Pancreas (tissue), 10 donors: ENCODE results near the gene FOXO6. TPM values are rescaled to one million over a fixed set of nuclear protein-coding genes. Genes with fewer than 3 reads are reported as not detected.

ENCODE experiments used
- ATAC-seq, 4 donors: fragments of 200-7000 bp; cut with Tn5 transposase; one replicate each; pipeline versions ENCODE4 v1.8.0 to v1.9.1; 2020; ENCODE audit warnings: mild to moderate bottlenecking in 4 of 4, moderate library complexity in 4 of 4
- DNase-seq, 6 donors: peaks; one replicate each; pipeline ENCODE4 v3.0.0-alpha.2; 2020
- FAIRE-seq: peaks from 2 replicates; lab custom pipeline; 2012; peaks lifted over from hg19 to GRCh38; lab: Jason Lieb, UNC
- H3K27ac ChIP-seq, 4 donors: fragments of 200-600 bp; sonication (generic); 1 replicate in 3 of 4; 2 replicates in 1 of 4; pipeline versions ENCODE4 v1.5.0 to v1.8.0; 2020
- H3K27me3 ChIP-seq, 4 donors: fragments of 200-600 bp; one replicate each; pipeline ENCODE4 v1.8.0; 2021
- H3K36me3 ChIP-seq, 3 donors: fragments of 200-600 bp; sonication (generic) in 1 of 3; one replicate each; pipeline versions ENCODE4 v1.5.0 to v1.8.0; 2020 to 2021
- H3K4me1 ChIP-seq, 3 donors: fragments of 200-600 bp; one replicate each; pipeline ENCODE4 v1.8.0; 2021
- H3K4me3 ChIP-seq, 4 donors: fragments of 200-600 bp; sonication (generic) in 2 of 4; one replicate each; pipeline versions ENCODE4 v1.5.0 to v1.8.0; 2020 to 2021
- H3K9me3 ChIP-seq, 4 donors: fragments of 200-600 bp; one replicate each; pipeline ENCODE4 v1.8.0; 2021
- WGBS, 2 donors: extraction: QIAGEN DNeasy Blood & Tissue Kit; methylation state at CpG; one replicate each; pipeline ENCODE4 v1.1.7; 2013; 5-methylcytosine and 5-hydroxymethylcytosine counted together
- intact Hi-C, 3 donors: fragments of 100-400 bp; cut with DNase I; formaldehyde crosslinking; loops; one replicate each; pipeline versions ENCODE4 v1.11.1 to v1.14.2; 2022
- polyA plus RNA-seq, 2 donors: library from polyadenylated mRNA; stranded (reverse); fragments of 200-250 nt; gene quantifications; one replicate each; pipeline ENCODE4 v1.2.3, GENCODE V29; 2013
- total RNA-seq, 6 donors: library from RNA; stranded (reverse); fragmentation: NEBNext Ultra II Directional in 4 of 6; extraction: Animal tissue kit (Norgen Biotek cat#: 25700) in 4 of 6; gene quantifications; one replicate each; pipeline versions ENCODE4 v1.2.1 to v1.2.4, GENCODE V29; 2021 to 2023
- TF ChIP-seq, protein P1 (sequence below), 4 donors: fragments of 200-600 bp; sonication (generic) in 3 of 4; IDR thresholded peaks; one replicate each; pipeline versions ENCODE4 v1.5.0 to v1.8.0; 2021; ENCODE audit warnings: antibody characterized with exemption in 4 of 4
- donor health status: healthy with polysubstance abuse.
- donor health status: DM: no; HTN: no; CAD: no; lungs with moderate emphysema.
- donor health status: DM: no; HTN: no; CAD: no.
- donor health status: control.
- donor health status: control.
- donor health status: Bipolar disorder and iron deficiency.
- donor health status: DM: yes; HTN: yes; CAD: no.
- donor health status: DM: no; HTN: no; CAD: no.
- donor health status: DM: no; HTN: no; CAD: no.
- donor health status: DM: yes; HTN: yes; CAD: no.

FOXO6 gene
- total and polyA plus RNA-seq, 8 donors = 0.79 to 2.0 (median 1.2) TPM

- FAIRE-seq = no peak
- Histone ChIP-seq H3K4me1 (peaks cover 3 to 11% (median 6%) of the 10 kb centered on the region in 3 donors), H3K9me3 (no peaks in the 10 kb centered on the region), H3K36me3 (no peaks in the 10 kb centered on the region), H3K4me3 (peak overlapping the region in 3 of 4 donors; percentile 18 to 48 (median 46)), H3K27ac (peak overlapping the region; percentile 68 to 89 (median 80)), H3K27me3 (no peaks in the 10 kb centered on the region)
- intact Hi-C loops = no loop called here
- peak in 5 of 6 donors; percentile 49 to 73 (median 71) for DNase-seq
- TF ChIP-seq, protein P1, sequence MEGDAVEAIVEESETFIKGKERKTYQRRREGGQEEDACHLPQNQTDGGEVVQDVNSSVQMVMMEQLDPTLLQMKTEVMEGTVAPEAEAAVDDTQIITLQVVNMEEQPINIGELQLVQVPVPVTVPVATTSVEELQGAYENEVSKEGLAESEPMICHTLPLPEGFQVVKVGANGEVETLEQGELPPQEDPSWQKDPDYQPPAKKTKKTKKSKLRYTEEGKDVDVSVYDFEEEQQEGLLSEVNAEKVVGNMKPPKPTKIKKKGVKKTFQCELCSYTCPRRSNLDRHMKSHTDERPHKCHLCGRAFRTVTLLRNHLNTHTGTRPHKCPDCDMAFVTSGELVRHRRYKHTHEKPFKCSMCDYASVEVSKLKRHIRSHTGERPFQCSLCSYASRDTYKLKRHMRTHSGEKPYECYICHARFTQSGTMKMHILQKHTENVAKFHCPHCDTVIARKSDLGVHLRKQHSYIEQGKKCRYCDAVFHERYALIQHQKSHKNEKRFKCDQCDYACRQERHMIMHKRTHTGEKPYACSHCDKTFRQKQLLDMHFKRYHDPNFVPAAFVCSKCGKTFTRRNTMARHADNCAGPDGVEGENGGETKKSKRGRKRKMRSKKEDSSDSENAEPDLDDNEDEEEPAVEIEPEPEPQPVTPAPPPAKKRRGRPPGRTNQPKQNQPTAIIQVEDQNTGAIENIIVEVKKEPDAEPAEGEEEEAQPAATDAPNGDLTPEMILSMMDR (IDR thresholded peaks at IDR 0.05) = no peak
- ATAC-seq = peak; percentile 29 to 69 (median 46)
- 6 to 16% methylated on average over 31 to 48 of the region's 48 CpGs for WGBS, 2 donors
Observed at GRCh38 chr1:41382480-41383090, 21.4 kb downstream of the FOXO6 start.

- ATAC-seq = no peak
Observed at GRCh38 chr1:41383094-41383852, 22.0 kb downstream of the FOXO6 start.

DNA sequence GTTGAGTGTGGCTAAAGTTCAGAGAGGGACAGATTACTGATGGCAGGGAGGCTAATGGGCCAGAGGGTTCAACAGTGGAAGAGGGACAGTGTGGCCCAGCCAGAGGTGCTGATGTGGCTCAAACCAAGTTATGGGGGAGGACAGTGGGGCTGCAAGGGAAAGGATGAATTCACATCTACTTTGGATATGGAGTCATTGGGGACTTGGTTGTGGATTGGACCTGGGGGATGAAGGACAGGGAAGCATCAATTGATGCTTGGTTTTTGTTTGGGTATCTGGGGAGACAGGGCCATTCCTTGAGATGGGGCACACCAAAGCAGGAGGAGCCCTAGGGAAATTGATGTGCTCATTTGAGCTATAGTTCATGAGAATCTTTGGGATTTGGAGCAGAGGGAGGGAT lies 23.3 kb downstream of the FOXO6 start:
- TF ChIP-seq, protein P1 (IDR thresholded peaks at IDR 0.05) = no peak
- DNase-seq = no peak
- Histone ChIP-seq H3K4me3 (no peak overlapping the region), H3K36me3 (no peaks in the 10 kb centered on the region), H3K27me3 (no peaks in the 10 kb centered on the region), H3K9me3 (no peaks in the 10 kb centered on the region), H3K4me1 (peaks cover 6 to 11% (median 10%) of the 10 kb centered on the region in 3 donors), H3K27ac (no peak overlapping the region)
- ATAC-seq = no peak
- intact Hi-C loops = no loop called here
- FAIRE-seq = no peak

More at GRCh38 chr1:41383094-41383852, 22.0 kb downstream of the FOXO6 start:
- Histone ChIP-seq H3K36me3 (no peaks in the 10 kb centered on the region), H3K9me3 (no peaks in the 10 kb centered on the region), H3K27ac (peak overlapping the region; percentile 68 to 89 (median 80)), H3K27me3 (no peaks in the 10 kb centered on the region), H3K4me1 (peaks cover 6 to 11% (median 7%) of the 10 kb centered on the region in 3 donors), H3K4me3 (peak overlapping the region in 2 of 4 donors; percentile 46 to 48)
- DNase-seq = peak in 2 of 6 donors; percentile 40 to 57
- 60 to 70% methylated on average over 40 to 45 of the region's 45 CpGs for WGBS, 2 donors
- FAIRE-seq = no peak
- TF ChIP-seq, protein P1 (IDR thresholded peaks at IDR 0.05) = no peak
- intact Hi-C loops = no loop called here

DNA sequence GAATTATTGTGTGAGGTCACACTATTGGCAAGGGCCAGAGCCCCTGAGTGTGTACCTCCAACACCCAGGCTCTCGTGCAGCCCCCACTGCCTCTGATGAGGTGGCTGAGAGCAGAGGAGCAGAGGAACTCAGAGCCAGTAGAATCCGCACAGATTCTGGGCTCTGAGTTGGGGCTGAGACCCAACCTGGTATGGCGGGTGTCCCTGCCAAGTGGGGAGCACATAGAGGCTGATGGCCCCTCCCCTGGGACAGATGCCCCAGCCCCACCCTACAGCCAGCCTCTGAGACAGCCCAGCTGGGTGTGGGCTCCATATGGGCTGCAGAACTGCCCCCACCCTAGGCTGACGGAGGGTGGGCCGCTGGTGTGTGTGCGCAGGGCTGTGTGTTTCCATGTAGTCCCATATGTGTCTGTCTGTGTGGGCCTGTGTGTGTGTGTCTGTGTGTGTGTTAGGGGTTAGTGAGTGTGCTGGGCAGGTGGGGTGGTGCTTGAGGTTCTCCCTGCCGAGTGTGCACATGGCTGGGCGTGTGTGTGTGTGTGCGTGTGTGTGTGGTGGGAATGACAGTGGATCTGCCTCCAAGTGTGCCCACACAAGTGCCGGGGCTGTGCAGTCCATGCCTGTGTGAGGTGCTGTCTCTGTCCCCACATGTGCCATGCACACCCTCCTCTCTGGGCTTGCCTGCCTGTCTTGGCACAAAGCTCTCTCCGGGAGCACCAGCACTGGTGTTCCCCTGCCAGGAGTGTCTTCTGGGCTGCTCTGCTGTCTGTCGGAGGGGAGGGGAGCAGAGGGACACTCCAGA lies 24.4 kb downstream of the FOXO6 start:
- no peak for ATAC-seq
- Histone ChIP-seq H3K27me3 (no peaks in the 10 kb centered on the region), H3K36me3 (no peaks in the 10 kb centered on the region), H3K4me1 (peaks cover 6 to 10% (median 10%) of the 10 kb centered on the region in 3 donors), H3K4me3 (no peak overlapping the region), H3K27ac (no peak overlapping the region), H3K9me3 (no peaks in the 10 kb centered on the region)
- 77 to 78% methylated on average over 12 of the region's 12 CpGs for WGBS, 2 donors
- TF ChIP-seq, protein P1 (IDR thresholded peaks at IDR 0.05) = no peak
- FAIRE-seq = no peak
- intact Hi-C loops = no loop called here
- no peak for DNase-seq
